Stimulated activated naive B cell treated with anti-CD40 and anti-IgM and Interleukin-4, amounts not matched to agents 10 μg/mL and 1 μg/mL and 100 μg/mL, for 72 hours (primary cell): ENCODE measurements around the gene ITM2C.
A peak's percentile ranks its signal among the peaks of the same experiment; 100 is the strongest.

ENCODE experiments used
- ATAC-seq, 2 donors: fragments of 150-1000 bp; cut with Tn5 transposase; replicated peaks; 2 replicates each; pipeline ENCODE4 v1.10.0; 2021; ENCODE audit warnings: moderate library complexity in 1 of 2
- DNase-seq: peaks from one replicate; pipeline ENCODE4 v3.0.0; 2021
- H3K27ac Mint-ChIP-seq: one replicate; pipeline ENCODE4 v1.8.0; 2022; ENCODE audit warnings: mild to moderate bottlenecking, mixed read lengths
- H3K27me3 Mint-ChIP-seq, 2 donors: one replicate each; pipeline ENCODE4 v1.8.0; 2022; ENCODE audit warnings: mixed read lengths in 2 of 2
- H3K36me3 Mint-ChIP-seq, 2 donors: one replicate each; pipeline ENCODE4 v1.8.0; 2022; ENCODE audit warnings: mixed read lengths in 2 of 2, mild to moderate bottlenecking in 1 of 2
- H3K4me1 Mint-ChIP-seq, 2 donors: one replicate each; pipeline ENCODE4 v1.8.0; 2022; ENCODE audit warnings: mixed read lengths in 2 of 2, mild to moderate bottlenecking in 1 of 2
- H3K4me3 Mint-ChIP-seq, 2 donors: one replicate each; pipeline ENCODE4 v1.8.0; 2022; ENCODE audit warnings: mild to moderate bottlenecking in 2 of 2, mixed read lengths in 2 of 2, moderate library complexity in 1 of 2
- H3K9me3 Mint-ChIP-seq, 2 donors: one replicate each; pipeline ENCODE4 v1.8.0; 2022; ENCODE audit warnings: mixed read lengths in 2 of 2, mild to moderate bottlenecking in 1 of 2

The ITM2C gene

DNA sequence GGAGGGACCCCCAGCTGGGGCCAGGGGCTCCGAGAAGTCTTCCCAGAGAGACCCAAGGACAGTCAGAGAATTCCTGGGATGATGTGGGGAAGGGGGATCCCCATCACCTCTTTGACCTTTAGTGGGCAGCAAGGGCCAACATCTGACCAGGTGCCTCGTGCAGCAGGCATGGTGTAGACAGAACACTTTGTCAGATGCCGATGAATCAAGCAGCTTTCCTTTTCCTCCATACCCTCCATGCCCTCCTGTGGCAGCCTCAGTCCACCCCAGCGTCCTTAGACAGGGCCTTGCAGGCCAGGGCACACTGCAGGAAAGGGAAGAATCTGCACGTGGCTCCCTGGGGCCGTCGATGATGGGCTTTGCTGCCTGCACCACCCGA is 34.0 kb downstream of the ITM2C start:
- no peak for DNase-seq
- no peaks in the 10 kb centered on the region for H3K27me3 Mint-ChIP-seq
- H3K4me3 Mint-ChIP-seq: no peak overlapping the region
- peaks cover 24 to 35% of the 10 kb centered on the region in 2 donors for H3K4me1 Mint-ChIP-seq
- H3K27ac Mint-ChIP-seq: no peak overlapping the region
- ATAC-seq: no peak
- peaks cover 0 to 2% of the 10 kb centered on the region in 2 donors for H3K36me3 Mint-ChIP-seq
- no peaks in the 10 kb centered on the region for H3K9me3 Mint-ChIP-seq

DNA sequence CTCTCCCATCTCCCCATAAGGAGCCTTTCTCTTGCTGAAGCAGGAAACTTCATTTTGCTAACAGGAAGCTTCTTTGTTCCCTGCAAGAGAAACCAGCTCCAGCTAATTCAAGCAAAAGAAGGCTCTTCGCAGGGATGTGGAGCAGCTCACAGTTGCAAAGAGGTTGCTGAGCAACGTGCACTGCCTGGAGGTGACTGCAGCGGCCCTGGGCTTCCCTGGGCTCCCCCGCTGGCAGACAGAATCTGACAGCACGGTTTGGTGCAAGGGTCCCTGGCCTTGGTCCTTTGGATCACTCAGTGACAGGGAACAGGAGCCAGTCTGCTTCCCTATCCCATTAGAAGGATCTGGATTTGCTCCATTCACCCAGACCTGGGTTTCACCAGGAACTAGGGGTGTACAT is 34.5 kb downstream of the ITM2C start:
- Mint-ChIP-seq H3K27ac (no peak overlapping the region), H3K36me3 (peaks cover 0 to 2% of the 10 kb centered on the region in 2 donors), H3K9me3 (no peaks in the 10 kb centered on the region), H3K4me3 (no peak overlapping the region), H3K4me1 (peaks cover 19 to 29% of the 10 kb centered on the region in 2 donors), H3K27me3 (no peaks in the 10 kb centered on the region)
- DNase-seq: no peak
- no peak for ATAC-seq

- no peak overlapping the region for H3K4me3 Mint-ChIP-seq
- no peak overlapping the region for H3K27ac Mint-ChIP-seq
These were observed 35.0 kb downstream of the ITM2C start for GRCh38 chr2:230899786-230900185.

GRCh38 chr2:230900336-230900995 is 35.7 kb downstream of the ITM2C start:
- no peak for ATAC-seq
- DNase-seq: no peak
- Mint-ChIP-seq H3K27me3 (no peaks in the 10 kb centered on the region), H3K4me3 (no peak overlapping the region), H3K4me1 (peaks cover 18 to 22% of the 10 kb centered on the region in 2 donors), H3K36me3 (no peaks in the 10 kb centered on the region), H3K9me3 (no peaks in the 10 kb centered on the region), H3K27ac (no peak overlapping the region)

More at GRCh38 chr2:230899786-230900185, 35.0 kb downstream of the ITM2C start:
- no peak for ATAC-seq
- no peaks in the 10 kb centered on the region for H3K9me3 Mint-ChIP-seq
- no peak for DNase-seq
- no peaks in the 10 kb centered on the region for H3K27me3 Mint-ChIP-seq
- peaks cover 14 to 24% of the 10 kb centered on the region in 2 donors for H3K4me1 Mint-ChIP-seq
- no peaks in the 10 kb centered on the region for H3K36me3 Mint-ChIP-seq

GRCh38 chr2:230901006-230901405 is 36.3 kb downstream of the ITM2C start:
- Mint-ChIP-seq H3K27ac (no peak overlapping the region), H3K4me3 (no peak overlapping the region), H3K9me3 (no peaks in the 10 kb centered on the region), H3K27me3 (no peaks in the 10 kb centered on the region), H3K36me3 (no peaks in the 10 kb centered on the region), H3K4me1 (peaks cover 20 to 22% of the 10 kb centered on the region in 2 donors)
- DNase-seq (no peak), ATAC-seq (no peak)

DNA sequence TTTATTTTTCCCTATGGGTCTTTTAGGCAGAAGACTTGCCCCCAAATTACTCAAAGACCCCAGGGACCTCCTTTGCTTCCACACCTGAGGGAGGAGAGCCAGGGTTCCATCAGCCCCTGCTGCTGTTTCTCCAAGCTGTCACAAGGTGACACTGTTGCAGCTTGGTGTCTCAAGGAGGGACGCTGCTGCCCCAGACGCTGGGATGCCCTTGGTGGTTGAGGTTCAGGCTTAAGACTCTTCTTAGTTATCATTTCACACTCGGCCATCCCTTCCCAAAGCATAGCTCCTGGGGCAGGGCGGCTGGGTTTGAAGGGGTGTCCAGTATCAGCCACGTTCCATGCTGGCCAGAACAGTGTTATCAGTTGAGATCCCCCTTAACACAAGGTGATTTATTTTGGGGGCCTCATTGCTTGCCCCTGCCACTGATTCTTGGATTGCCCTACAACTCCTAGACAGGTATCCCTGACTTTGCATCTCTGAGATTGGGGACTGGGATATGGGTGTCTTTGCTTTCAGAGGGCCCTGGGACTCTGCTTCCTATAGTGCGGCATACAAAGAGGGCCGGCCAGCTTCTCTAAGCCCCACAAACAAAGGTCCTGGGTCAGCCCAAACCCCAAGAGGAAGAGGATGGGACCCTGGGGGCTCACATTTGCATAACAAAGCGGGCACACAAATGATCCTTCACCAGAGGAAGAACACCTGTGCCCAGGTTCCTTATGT is 37.6 kb downstream of the ITM2C start:
- no peak overlapping the region for H3K4me3 Mint-ChIP-seq
- peak; percentile 72 to 85 for ATAC-seq
- H3K36me3 Mint-ChIP-seq: no peaks in the 10 kb centered on the region
- no peaks in the 10 kb centered on the region for H3K27me3 Mint-ChIP-seq
- peak; percentile 47 for DNase-seq
- H3K27ac Mint-ChIP-seq: no peak overlapping the region
- H3K4me1 Mint-ChIP-seq: peaks cover 20 to 25% of the 10 kb centered on the region in 2 donors
- H3K9me3 Mint-ChIP-seq: no peaks in the 10 kb centered on the region

DNA sequence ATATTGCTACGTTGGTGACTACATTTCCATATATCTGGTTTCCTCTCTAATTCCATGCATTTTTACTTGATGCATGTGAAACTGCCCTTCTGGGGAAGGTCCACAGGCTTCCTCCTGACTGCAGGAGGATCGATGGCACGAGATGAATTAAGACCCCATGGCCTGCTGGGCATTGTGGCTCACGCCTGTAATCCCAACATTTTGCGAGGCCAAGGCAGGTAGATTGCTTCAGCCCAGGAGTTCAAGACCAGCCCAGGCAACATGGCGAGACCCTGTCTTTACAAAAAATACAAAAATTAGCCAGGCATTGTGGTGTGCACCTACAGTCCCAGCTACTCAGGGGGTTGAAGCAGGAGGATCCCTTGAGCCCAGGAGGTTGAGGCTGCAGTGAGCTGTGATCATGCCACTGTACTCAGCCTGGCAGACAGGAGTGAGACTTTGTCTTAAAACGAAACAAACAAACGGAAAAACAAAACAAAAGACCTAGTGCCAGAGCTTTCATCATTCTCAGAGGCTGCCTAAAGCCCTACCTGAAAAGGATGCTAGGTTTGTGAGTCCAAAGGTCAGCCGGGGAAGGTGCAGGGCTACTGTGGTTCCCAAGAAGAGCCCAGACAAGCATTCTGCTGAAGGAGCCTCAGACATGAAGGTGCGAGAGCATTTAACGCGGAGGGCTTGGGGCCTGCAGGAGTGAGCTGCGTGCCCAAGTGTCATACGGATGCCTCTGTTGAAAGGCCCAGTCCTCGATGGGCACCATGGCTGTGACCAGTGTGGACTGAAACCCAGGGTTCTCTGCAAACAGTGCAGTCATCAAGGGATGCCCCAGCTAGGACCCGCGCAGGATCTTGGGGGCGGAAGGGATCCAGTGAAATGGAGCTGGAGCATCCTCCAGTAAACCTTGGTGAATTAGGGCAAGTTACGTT is 38.7 kb downstream of the ITM2C start:
- Mint-ChIP-seq H3K9me3 (no peaks in the 10 kb centered on the region), H3K36me3 (no peaks in the 10 kb centered on the region), H3K4me3 (no peak overlapping the region), H3K27me3 (peaks cover 0 to 2% of the 10 kb centered on the region in 2 donors), H3K27ac (no peak overlapping the region), H3K4me1 (peaks cover 24 to 31% of the 10 kb centered on the region in 2 donors)
- no peak for DNase-seq
- no peak for ATAC-seq

DNA sequence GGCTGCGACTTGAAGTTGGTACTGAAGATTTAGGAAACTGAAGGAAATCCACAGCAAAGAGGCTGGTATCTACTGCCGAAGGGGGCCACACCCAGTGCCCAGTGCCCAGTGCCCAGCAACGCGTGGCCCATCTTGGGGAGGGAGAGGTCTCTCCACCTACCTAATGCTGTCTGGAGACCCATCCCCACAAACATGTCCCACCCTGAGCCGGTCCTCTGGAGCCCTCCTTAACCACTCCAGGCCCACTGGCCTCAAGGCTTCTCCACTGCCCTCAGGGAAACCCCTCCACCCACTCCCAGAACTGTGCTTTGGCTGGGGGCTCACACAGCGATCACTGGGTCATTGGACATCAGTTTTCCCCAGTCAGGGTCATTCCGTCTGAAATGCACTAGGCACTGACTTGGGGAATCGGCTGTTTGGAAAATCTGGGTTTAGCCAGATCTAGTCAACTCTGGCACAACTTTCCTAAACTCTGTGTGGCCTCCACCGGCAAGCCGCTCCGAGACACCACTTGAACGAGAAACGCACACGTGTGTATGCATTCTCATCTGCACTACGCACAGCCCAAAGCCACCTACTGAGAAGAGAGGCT is 40.2 kb downstream of the ITM2C start:
- Mint-ChIP-seq H3K27ac (no peak overlapping the region), H3K4me3 (no peak overlapping the region), H3K4me1 (peaks cover 33 to 40% of the 10 kb centered on the region in 2 donors), H3K9me3 (no peaks in the 10 kb centered on the region), H3K27me3 (peaks cover 0 to 13% of the 10 kb centered on the region in 2 donors), H3K36me3 (peaks cover 0 to 2% of the 10 kb centered on the region in 2 donors)
- ATAC-seq: no peak
- no peak for DNase-seq

DNA sequence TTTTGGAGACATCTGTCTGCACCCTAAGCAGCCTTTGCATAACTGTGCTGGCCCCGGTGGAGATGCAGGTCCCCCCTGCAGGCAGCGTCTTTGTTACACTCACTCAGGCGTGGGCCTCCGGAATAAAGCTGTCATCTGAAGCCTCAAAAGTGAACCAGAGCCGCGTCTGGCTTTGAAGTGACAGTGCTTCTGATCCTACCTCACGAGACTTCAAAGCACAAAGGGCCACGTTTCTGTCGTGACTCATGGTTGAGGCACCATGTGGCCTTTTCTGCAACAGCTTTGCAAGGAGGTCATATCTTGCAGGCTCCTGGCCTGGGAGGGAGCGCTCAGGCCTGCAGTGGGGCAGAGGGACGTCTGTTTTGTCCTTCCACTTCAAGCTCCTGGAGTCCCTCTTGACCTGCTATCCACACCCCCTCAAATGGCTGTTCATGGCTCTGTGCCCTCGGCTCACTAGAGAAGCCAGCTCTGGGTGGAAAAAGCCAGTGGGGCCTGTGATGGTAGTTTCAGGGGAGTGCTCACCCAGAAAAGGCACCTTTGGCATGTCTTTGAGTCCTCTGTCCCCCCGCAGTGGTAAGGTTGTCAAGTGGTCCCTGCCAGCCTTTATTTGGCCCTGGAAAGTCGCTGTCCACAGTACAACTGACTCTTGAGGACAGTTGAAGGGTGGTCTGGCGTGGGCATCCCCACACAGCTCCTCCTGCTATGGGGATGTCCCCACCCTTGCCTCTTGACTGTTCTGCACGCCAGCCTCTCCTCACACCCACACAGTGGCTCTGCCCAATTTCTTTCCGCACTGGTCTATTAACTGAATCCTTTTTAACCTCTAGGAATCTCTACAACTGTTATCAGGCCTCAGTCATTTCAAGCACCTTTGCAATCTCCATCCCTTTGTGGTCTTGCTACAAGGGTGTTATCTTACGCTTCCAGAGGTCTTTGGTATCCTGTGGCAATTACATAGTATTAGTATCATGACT is 41.0 kb downstream of the ITM2C start:
- H3K4me1 Mint-ChIP-seq: peaks cover 33 to 40% of the 10 kb centered on the region in 2 donors
- H3K27me3 Mint-ChIP-seq: peaks cover 0 to 13% of the 10 kb centered on the region in 2 donors
- DNase-seq: no peak
- H3K36me3 Mint-ChIP-seq: peaks cover 0 to 4% of the 10 kb centered on the region in 2 donors
- peak overlapping the region; percentile 56 for H3K27ac Mint-ChIP-seq
- peak; percentile 57 to 68 for ATAC-seq
- no peaks in the 10 kb centered on the region for H3K9me3 Mint-ChIP-seq
- H3K4me3 Mint-ChIP-seq: no peak overlapping the region

GRCh38 chr2:230906471-230907230 is 41.9 kb downstream of the ITM2C start:
- Mint-ChIP-seq H3K27me3 (peaks cover 0 to 13% of the 10 kb centered on the region in 2 donors), H3K4me3 (no peak overlapping the region), H3K4me1 (peaks cover 36 to 40% of the 10 kb centered on the region in 2 donors), H3K36me3 (peaks cover 0 to 4% of the 10 kb centered on the region in 2 donors), H3K27ac (peak overlapping the region; percentile 70), H3K9me3 (no peaks in the 10 kb centered on the region)
- no peak for DNase-seq
- ATAC-seq: no peak

- DNase-seq: no peak
- Mint-ChIP-seq H3K4me1 (peaks cover 32 to 34% of the 10 kb centered on the region in 2 donors), H3K36me3 (peaks cover 0 to 4% of the 10 kb centered on the region in 2 donors), H3K9me3 (no peaks in the 10 kb centered on the region), H3K27ac (no peak overlapping the region), H3K4me3 (no peak overlapping the region), H3K27me3 (peaks cover 0 to 13% of the 10 kb centered on the region in 2 donors)
- ATAC-seq: no peak
These were observed 42.8 kb downstream of the ITM2C start for GRCh38 chr2:230907361-230908091.

DNA sequence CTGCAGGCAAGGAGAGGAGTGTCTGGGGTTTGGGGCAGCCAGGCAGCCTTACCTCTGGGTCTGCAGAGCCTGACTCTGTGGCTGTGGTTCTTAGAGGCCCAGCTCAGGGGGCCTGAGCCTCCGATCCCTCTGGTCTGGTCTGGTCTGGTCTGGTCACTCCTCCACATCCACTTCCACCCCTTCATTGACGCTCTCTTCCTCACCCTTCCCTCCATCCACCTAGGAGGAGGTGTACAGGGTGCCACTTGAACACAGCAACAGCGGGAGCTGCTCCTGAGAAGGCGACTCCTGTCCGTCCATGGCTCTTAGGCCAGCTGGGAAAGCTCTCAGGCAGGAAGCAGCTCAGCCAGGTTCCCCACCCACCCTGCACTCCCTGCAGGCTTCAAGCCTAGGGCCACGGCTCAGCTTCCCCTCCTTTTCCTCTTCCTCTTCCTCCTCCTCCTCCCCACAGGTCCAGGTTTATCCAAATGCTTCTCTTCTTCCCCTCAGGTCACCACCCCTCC is 43.4 kb downstream of the ITM2C start:
- Mint-ChIP-seq H3K36me3 (peaks cover 0 to 4% of the 10 kb centered on the region in 2 donors), H3K27me3 (peaks cover 0 to 13% of the 10 kb centered on the region in 2 donors), H3K4me3 (no peak overlapping the region), H3K4me1 (peaks cover 29 to 31% of the 10 kb centered on the region in 2 donors), H3K9me3 (no peaks in the 10 kb centered on the region), H3K27ac (no peak overlapping the region)
- ATAC-seq: no peak
- no peak for DNase-seq
